K562 (cell line): Measurements from ENCODE around the gene GPR26. TPM values are rescaled to one million over a fixed set of nuclear protein-coding genes. Genes with fewer than 3 reads are reported as not detected.

Source experiments
- ATAC-seq: fragments of 200-7000 bp; cut with Tn5 transposase; 3 replicates; pipeline ENCODE4 v1.9.1; 2020; ENCODE audit warnings: moderate library complexity
- BruUV-seq: library from RNA; stranded (reverse); fragments of 400-500 nt; replicated peaks from 2 replicates; lab custom pipeline; 2021; lab: Mats Ljungman, UMichigan
- CTCF ChIA-PET: fragments of 300-600 bp; formaldehyde crosslinking; extraction: SDS; loops from one replicate; lab custom pipeline; 2021; ENCODE audit warnings: low intra/inter-chr PET ratio; lab: Yijun Ruan, JAX
- POLR2A ChIA-PET: fragments of 300-600, 350-650 bp; sonication (Branson Sonifier 250); formaldehyde crosslinking; extraction: SDS; loops from one replicate; lab custom pipeline; 2021; ENCODE audit warnings: antibody characterized with exemption, inconsistent platforms; lab: Yijun Ruan, JAX
- DNase-seq, 4 experiments: peaks; one replicate each; pipeline versions ENCODE4 v3.0.0 to v3.0.0-alpha.2; 2011 to 2018; ENCODE audit warnings: low spot score in 3 of 4, mixed read lengths in 3 of 4; ENCODE audit errors: extremely low read depth in 1 of 4
- FAIRE-seq: peaks from 2 replicates; lab custom pipeline; 2011; peaks lifted over from hg19 to GRCh38; lab: Jason Lieb, UNC
- H2AFZ ChIP-seq: 2 replicates; pipeline ENCODE4 v1.6.0; 2011; ENCODE audit warnings: low read depth, low read length, control low read depth, inconsistent platforms
- H3K27ac ChIP-seq: fragments of 200-600 bp; 3 replicates; pipeline ENCODE4 v1.8.0; 2011; ENCODE audit warnings: low read depth, mild to moderate bottlenecking, control low read depth, inconsistent platforms, low read length, moderate library complexity, mixed read lengths; ENCODE audit errors: extremely low read depth
- H3K27me3 ChIP-seq, 2 experiments: fragments of 300-600 bp in 1 of 2; 2 replicates in 1 of 2; 3 replicates in 1 of 2; pipeline versions ENCODE4 v1.6.0 to v1.8.0; 2011; ENCODE audit warnings: inconsistent platforms in 2 of 2, low read length in 2 of 2, mild to moderate bottlenecking in 1 of 2, mixed read lengths in 1 of 2, moderate library complexity in 1 of 2; ENCODE audit not compliant: control insufficient read depth in 2 of 2, insufficient read depth in 2 of 2
- H3K36me3 ChIP-seq: fragments of 300-600 bp; 3 replicates; pipeline ENCODE4 v1.8.0; 2011; ENCODE audit warnings: mild to moderate bottlenecking, low read length, inconsistent platforms; ENCODE audit not compliant: control insufficient read depth, insufficient read depth
- H3K4me1 ChIP-seq, 2 experiments: fragments of 200-600 bp in 1 of 2; replicated peaks in 1 of 2; 2 replicates in 1 of 2; 3 replicates in 1 of 2; pipeline versions ENCODE4 v1.5.1 to v1.8.0; 2011; ENCODE audit warnings: inconsistent platforms in 2 of 2, low read length in 2 of 2, mild to moderate bottlenecking in 1 of 2, mixed read lengths in 1 of 2, moderate library complexity in 1 of 2; ENCODE audit not compliant: control insufficient read depth in 2 of 2, insufficient read depth in 2 of 2
- H3K4me2 ChIP-seq: 2 replicates; pipeline ENCODE4 v1.6.1; 2011; ENCODE audit warnings: low read length, control low read depth, inconsistent platforms, mixed read lengths; ENCODE audit not compliant: insufficient read depth
- H3K4me3 ChIP-seq: fragments of 200-600 bp; sonication (generic), shearing (Covaris generic); 2 replicates; pipeline ENCODE4 v1.5.1; 2016; ENCODE audit warnings: control low read depth, inconsistent platforms
- H3K79me2 ChIP-seq: fragments of 200-600 bp; 3 replicates; pipeline ENCODE4 v1.8.0; 2011; ENCODE audit warnings: low read length, inconsistent platforms; ENCODE audit not compliant: control insufficient read depth, insufficient read depth
- H3K9ac ChIP-seq, 2 experiments: 2 replicates each; pipeline versions ENCODE4 v1.6.0 to v1.6.1; 2011; ENCODE audit warnings: low read depth in 2 of 2, low read length in 2 of 2, control low read depth in 1 of 2, inconsistent platforms in 1 of 2, mild to moderate bottlenecking in 1 of 2, mixed read lengths in 1 of 2; ENCODE audit not compliant: insufficient read depth in 1 of 2
- H3K9me1 ChIP-seq: one replicate; pipeline ENCODE4 v1.6.0; 2011; ENCODE audit warnings: inconsistent platforms, mild to moderate bottlenecking, low read length, moderate library complexity; ENCODE audit not compliant: control insufficient read depth, insufficient read depth
- H3K9me3 ChIP-seq: replicated peaks from 2 replicates; pipeline ENCODE4 v1.5.1; 2011; ENCODE audit warnings: low read depth, low read length, inconsistent platforms; ENCODE audit not compliant: control insufficient read depth, insufficient read depth
- H4K20me1 ChIP-seq: replicated peaks from 2 replicates; pipeline ENCODE4 v1.6.1; 2011; ENCODE audit warnings: low read length, inconsistent platforms, mixed read lengths; ENCODE audit not compliant: control insufficient read depth, insufficient read depth
- CTBP1 ChIP-seq: fragments of 450-650 bp; IDR thresholded peaks from 2 replicates; pipeline ENCODE4 v1.6.1; 2016; ENCODE audit warnings: borderline replicate concordance
- ELF4 ChIP-seq: fragments of 450-650 bp; formaldehyde crosslinking; IDR thresholded peaks from 2 replicates; pipeline ENCODE4 v1.4.0; 2022; ENCODE audit warnings: missing genetic modification characterization
- NCOA6 ChIP-seq: fragments of 450-650 bp; IDR thresholded peaks from 2 replicates; pipeline ENCODE4 v1.6.1; 2017; ENCODE audit warnings: mild to moderate bottlenecking
- NRF1 ChIP-seq, 2 experiments: fragments of 450-650 bp; IDR thresholded peaks in 1 of 2; conservative IDR thresholded peaks in 1 of 2; 2 replicates each; pipeline ENCODE4 v1.6.1; 2014; ENCODE audit warnings: mild to moderate bottlenecking in 2 of 2
- TCFL5 ChIP-seq: fragments of 250-450 bp; sonication (Bioruptor Pico); conservative IDR thresholded peaks from 2 replicates; pipeline ENCODE4 v1.6.1; 2021; ENCODE audit warnings: mild to moderate bottlenecking, moderate library complexity, matching md5 sums
- ZNF184 ChIP-seq: sonication (generic); formaldehyde crosslinking; IDR thresholded peaks from 2 replicates; pipeline ENCODE4 v1.5.0; 2020; ENCODE audit warnings: missing genetic modification reagents
- ZNF436 ChIP-seq: fragments of 250-450, 450-650 bp; sonication (Bioruptor Pico); formaldehyde crosslinking; IDR thresholded peaks from 2 replicates; pipeline ENCODE4 v1.7.0; 2020; ENCODE audit warnings: mild to moderate bottlenecking
- WGBS: fragments of 100-300 bp; shearing (Covaris generic); methylation state at CpG from one replicate; pipeline ENCODE4 v1.1.6; 2016; ENCODE audit warnings: low coverage, mixed read lengths; ENCODE audit not compliant: insufficient coverage; ENCODE audit errors: missing lambda C conversion rate; 5-methylcytosine and 5-hydroxymethylcytosine counted together
- in situ Hi-C: fragments of 300-500 bp; cut with MboI; formaldehyde crosslinking; loops from 4 replicates; pipeline ENCODE4 v1.15.0; 2018; ENCODE audit warnings: inconsistent platforms, mixed read lengths
- intact Hi-C: fragments of 100-400 bp; cut with micrococcal nuclease; formaldehyde crosslinking; loops from 2 replicates; pipeline ENCODE4 v1.14.2; 2022
- polyA plus RNA-seq, 8 experiments: library from polyadenylated mRNA; depleted of rRNA in 4 of 8; stranded (reverse) in 5 of 8; unstranded in 3 of 8; fragments of >200 nt; fragmentation: Nextera tagmentation in 2 of 8; fragmentation: Illumina TruSeq in 1 of 8; extraction: Ambion mirVana in 2 of 8; extraction: Trizol in 1 of 8; gene quantifications; 2 replicates each; pipeline versions ENCODE4 v1.2.1 to v1.2.3, GENCODE V29; 2011 to 2014; ENCODE audit warnings: inconsistent platforms in 1 of 8, missing spikeins in 1 of 8
- total RNA-seq, 7 experiments: library from RNA; depleted of rRNA in 6 of 7; stranded (reverse); fragments of >200 nt in 6 of 7; fragmentation: Illumina TruSeq in 2 of 7; extraction: Trizol in 2 of 7; gene quantifications; 2 replicates each; pipeline versions ENCODE4 v1.2.1 to v1.2.3, GENCODE V29; 2011 to 2021; ENCODE audit warnings: low replicate concordance in 1 of 7
- TF ChIP-seq, protein P1 (sequence below), 3 experiments: fragments of 200-800 bp in 1 of 3; sonication (Bioruptor generic) in 1 of 3; sonication (generic) in 1 of 3; formaldehyde crosslinking in 1 of 3; IDR thresholded peaks; 2 replicates each; pipeline versions ENCODE4 v1.6.1 to v1.8.0; 2016 to 2022; ENCODE audit warnings: mild to moderate bottlenecking in 2 of 3, missing compliant biosample characterization in 2 of 3, missing genetic modification characterization in 2 of 3, missing genetic modification reagents in 1 of 3
- TF ChIP-seq, protein P2 (sequence below): sonication (generic); formaldehyde crosslinking; IDR thresholded peaks from 2 replicates; pipeline ENCODE4 v1.8.0; 2022; ENCODE audit warnings: missing genetic modification reagents, mild to moderate bottlenecking, moderate library complexity, borderline replicate concordance
- TF ChIP-seq, protein P3 (sequence below): fragments of 450-650 bp; IDR thresholded peaks from 2 replicates; pipeline ENCODE4 v1.6.1; 2016; ENCODE audit warnings: borderline replicate concordance

The GPR26 gene
- total and polyA plus RNA-seq, 9 of the 15 experiments (the other 6 are each of a cell fraction or from before 2014, with no cell fraction given), result not detected

DNA sequence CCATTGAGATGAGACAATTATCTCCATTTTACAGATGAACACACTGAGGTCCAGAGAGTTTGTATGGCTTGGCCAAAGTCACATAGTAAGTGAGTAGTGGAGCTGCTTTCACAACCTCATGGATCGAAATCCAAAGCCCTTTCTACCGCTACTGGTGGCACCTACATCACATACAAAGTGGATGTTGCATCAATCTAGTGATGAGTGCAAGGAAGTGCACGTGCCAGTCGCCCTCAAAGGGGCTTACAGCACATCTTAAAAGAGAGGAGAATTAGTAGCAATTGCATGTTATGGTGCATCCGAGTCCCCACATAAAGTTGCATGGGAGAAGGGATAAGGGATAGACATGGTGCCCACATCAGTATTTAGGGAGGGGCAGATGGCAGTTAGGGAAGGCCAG, 31.0 kb upstream of the GPR26 start:
- 0% methylated on average over 5 of the region's 5 CpGs for WGBS

More for the DNA sequence above, 31.0 kb upstream of the GPR26 start:
- no TSS peak for BruUV-seq
- Histone ChIP-seq H2AFZ (no peak overlapping the region), H3K4me1 (no peaks in the 10 kb centered on the region), H3K4me3 (no peak overlapping the region), H3K27me3 (no peaks in the 10 kb centered on the region)
- no peak for DNase-seq
- intact Hi-C loops, result no loop called here
- POLR2A ChIA-PET, result no interaction called here
- TF ChIP-seq NRF1 (conservative IDR thresholded peaks at IDR 0.05 in 1 of 2, IDR thresholded peaks at IDR 0.05 in 1 of 2) (no peak), NCOA6 (no peak), ZNF184 (CRISPR knock-in tag) (no peak), TCFL5 (CRISPR knock-in tag) (no peak), ELF4 (no peak), ZNF436 (CRISPR knock-in tag) (no peak), CTBP1 (no peak)
- TF ChIP-seq, protein P1, sequence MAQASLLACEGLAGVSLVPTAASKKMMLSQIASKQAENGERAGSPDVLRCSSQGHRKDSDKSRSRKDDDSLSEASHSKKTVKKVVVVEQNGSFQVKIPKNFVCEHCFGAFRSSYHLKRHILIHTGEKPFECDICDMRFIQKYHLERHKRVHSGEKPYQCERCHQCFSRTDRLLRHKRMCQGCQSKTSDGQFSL (CRISPR knock-in tag; IDR thresholded peaks at IDR 0.05), result no peak
- TF ChIP-seq, protein P1 (tag; IDR thresholded peaks at IDR 0.05), result no peak
- TF ChIP-seq, protein P2, sequence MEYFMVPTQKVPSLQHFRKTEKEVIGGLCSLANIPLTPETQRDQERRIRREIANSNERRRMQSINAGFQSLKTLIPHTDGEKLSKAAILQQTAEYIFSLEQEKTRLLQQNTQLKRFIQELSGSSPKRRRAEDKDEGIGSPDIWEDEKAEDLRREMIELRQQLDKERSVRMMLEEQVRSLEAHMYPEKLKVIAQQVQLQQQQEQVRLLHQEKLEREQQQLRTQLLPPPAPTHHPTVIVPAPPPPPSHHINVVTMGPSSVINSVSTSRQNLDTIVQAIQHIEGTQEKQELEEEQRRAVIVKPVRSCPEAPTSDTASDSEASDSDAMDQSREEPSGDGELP (CRISPR knock-in tag), result no peak
- TF ChIP-seq, protein P3, sequence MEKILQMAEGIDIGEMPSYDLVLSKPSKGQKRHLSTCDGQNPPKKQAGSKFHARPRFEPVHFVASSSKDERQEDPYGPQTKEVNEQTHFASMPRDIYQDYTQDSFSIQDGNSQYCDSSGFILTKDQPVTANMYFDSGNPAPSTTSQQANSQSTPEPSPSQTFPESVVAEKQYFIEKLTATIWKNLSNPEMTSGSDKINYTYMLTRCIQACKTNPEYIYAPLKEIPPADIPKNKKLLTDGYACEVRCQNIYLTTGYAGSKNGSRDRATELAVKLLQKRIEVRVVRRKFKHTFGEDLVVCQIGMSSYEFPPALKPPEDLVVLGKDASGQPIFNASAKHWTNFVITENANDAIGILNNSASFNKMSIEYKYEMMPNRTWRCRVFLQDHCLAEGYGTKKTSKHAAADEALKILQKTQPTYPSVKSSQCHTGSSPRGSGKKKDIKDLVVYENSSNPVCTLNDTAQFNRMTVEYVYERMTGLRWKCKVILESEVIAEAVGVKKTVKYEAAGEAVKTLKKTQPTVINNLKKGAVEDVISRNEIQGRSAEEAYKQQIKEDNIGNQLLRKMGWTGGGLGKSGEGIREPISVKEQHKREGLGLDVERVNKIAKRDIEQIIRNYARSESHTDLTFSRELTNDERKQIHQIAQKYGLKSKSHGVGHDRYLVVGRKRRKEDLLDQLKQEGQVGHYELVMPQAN, result no peak
- TF ChIP-seq, all 486 proteins: peak for 0
- FAIRE-seq (no peak), ATAC-seq (no peak)
- no peak overlapping the region for H3K9ac ChIP-seq
- no peak overlapping the region for H3K27ac ChIP-seq
- no peaks in the 10 kb centered on the region for H3K9me3 ChIP-seq
- H4K20me1 ChIP-seq, result no peaks in the 10 kb centered on the region
- H3K36me3 ChIP-seq, result no peaks in the 10 kb centered on the region
- CTCF ChIA-PET, result no interaction called here
- H3K4me2 ChIP-seq, result no peak overlapping the region
- no peaks in the 10 kb centered on the region for H3K79me2 ChIP-seq
- in situ Hi-C loops, result no loop called here
- no peaks in the 10 kb centered on the region for H3K9me1 ChIP-seq
